ENCODE results near the gene CIPC.

The CIPC gene

GRCh38 chr14:77092676-77093075 lies 5.4 kb upstream of the CIPC start:
- no peak for DNase-seq (ENCODE audit: insufficient read length, low spot score)
- no peak for FAIRE-seq
- TF ChIP-seq, protein P1, sequence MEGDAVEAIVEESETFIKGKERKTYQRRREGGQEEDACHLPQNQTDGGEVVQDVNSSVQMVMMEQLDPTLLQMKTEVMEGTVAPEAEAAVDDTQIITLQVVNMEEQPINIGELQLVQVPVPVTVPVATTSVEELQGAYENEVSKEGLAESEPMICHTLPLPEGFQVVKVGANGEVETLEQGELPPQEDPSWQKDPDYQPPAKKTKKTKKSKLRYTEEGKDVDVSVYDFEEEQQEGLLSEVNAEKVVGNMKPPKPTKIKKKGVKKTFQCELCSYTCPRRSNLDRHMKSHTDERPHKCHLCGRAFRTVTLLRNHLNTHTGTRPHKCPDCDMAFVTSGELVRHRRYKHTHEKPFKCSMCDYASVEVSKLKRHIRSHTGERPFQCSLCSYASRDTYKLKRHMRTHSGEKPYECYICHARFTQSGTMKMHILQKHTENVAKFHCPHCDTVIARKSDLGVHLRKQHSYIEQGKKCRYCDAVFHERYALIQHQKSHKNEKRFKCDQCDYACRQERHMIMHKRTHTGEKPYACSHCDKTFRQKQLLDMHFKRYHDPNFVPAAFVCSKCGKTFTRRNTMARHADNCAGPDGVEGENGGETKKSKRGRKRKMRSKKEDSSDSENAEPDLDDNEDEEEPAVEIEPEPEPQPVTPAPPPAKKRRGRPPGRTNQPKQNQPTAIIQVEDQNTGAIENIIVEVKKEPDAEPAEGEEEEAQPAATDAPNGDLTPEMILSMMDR (IDR thresholded peaks at IDR 0.05; ENCODE audit: insufficient read depth, missing control alignments), result no peak

- DNase-seq (ENCODE audit: insufficient read length, low spot score), result peak; percentile 29
- FAIRE-seq, result no peak
- TF ChIP-seq, protein P1 (IDR thresholded peaks at IDR 0.05; ENCODE audit: insufficient read depth, missing control alignments), result peak; percentile 77
Observed at GRCh38 chr14:77094672-77095284, 3.3 kb upstream of the CIPC start.

DNA sequence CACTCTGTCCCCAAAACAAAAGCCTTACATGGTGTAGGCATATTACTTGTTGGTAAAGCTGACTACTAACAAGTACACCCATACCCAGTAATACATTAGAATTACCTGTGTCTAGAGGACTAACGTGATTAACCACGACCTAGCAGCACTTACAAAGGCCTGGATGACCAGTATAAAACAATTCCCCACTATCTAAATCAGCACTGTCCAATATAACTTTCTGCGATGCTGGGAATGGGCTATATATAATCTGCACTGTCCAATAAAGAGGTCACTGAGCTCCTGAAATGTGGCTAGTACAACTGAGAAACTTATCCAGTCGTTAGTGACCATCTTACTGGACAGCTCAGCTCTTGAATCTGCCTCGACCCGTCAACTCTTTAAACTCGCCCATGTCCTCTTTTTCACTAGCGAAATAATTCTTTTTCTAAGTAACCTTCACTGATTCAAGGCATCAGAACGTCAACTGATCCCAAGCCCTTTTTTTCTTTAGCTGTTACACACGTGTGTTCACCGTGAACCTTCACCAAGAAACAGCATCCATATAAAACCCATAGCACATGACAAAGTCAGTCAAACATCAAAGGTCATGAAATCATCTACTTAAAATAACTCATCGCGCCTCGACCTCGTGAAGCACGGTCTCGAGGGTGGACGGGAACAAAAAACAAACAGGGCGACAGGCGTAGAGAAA lies 905 bp upstream of the CIPC start:
- DNase-seq (ENCODE audit: insufficient read length, low spot score), result no peak
- TF ChIP-seq, protein P1 (IDR thresholded peaks at IDR 0.05; ENCODE audit: insufficient read depth, missing control alignments), result no peak
- FAIRE-seq, result no peak

- DNase-seq (ENCODE audit: insufficient read length, low spot score) (no peak), FAIRE-seq (no peak)
Observed at GRCh38 chr14:77098529-77099353, 683 bp downstream of the CIPC start.

GRCh38 chr14:77099425-77100167 lies 1.5 kb downstream of the CIPC start:
- DNase-seq (ENCODE audit: insufficient read length, low spot score), result no peak
- FAIRE-seq, result no peak
- TF ChIP-seq, protein P1 (IDR thresholded peaks at IDR 0.05; ENCODE audit: insufficient read depth, missing control alignments), result no peak

More at GRCh38 chr14:77098529-77099353, 683 bp downstream of the CIPC start:
- TF ChIP-seq, protein P1 (IDR thresholded peaks at IDR 0.05; ENCODE audit: insufficient read depth, missing control alignments), result no peak

DNA sequence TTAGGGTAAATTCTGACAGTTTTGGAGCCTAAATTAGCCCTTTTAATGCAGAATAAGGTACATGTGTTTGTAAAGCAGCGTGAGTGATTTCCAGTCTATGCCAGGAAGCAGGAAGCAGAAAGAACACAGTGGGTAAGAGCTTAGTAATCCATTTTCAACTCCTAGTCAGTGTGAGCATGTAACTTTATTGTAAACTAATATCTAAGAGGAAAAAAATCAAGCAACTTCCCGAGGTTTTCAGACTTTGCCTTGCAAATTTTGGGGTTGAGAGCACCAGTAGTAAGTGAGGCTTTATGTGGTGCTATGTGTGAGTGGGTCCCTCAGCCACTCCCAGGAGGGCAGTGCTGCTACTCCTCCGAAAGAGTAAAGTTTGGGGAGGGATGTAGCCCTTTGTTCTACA lies 2.9 kb downstream of the CIPC start:
- FAIRE-seq, result no peak
- DNase-seq (ENCODE audit: insufficient read length, low spot score), result no peak
- TF ChIP-seq, protein P1 (IDR thresholded peaks at IDR 0.05; ENCODE audit: insufficient read depth, missing control alignments), result no peak
